ENCODE results near the gene PAQR5. TPM values are rescaled to one million over a fixed set of nuclear protein-coding genes. Genes with fewer than 3 reads are reported as not detected.

PAQR5 gene
- total RNA-seq, 1 experiment from 2014 or later, result 20.3 TPM

DNA sequence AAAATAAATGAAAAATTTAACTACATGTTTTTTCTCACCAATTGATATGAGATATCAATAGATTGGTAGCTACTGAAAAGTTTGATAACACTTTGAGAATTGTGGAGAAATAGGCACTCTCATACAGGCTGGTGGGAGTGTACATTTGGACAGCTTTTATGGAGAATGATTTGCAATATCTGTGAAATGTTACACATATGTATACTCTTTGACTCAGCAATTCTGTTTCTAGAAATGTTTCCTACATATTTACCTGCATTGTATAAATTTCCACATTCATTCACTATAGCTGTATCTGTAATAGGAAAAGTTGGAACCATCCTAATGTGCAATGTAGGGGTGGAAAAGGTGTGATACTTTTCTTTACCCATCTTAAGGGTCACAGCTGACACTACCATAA is 113.6 kb downstream of the PAQR5 start:
- no peak overlapping the region for H3K4me3 Mint-ChIP-seq (ENCODE audit: unreplicated experiment)
- intact Hi-C loops (cut with micrococcal nuclease), result loop anchor here (5.0 kb wide), 2 partner anchors 180 to 535 kb away; no protein-coding TSS in a partner anchor
- H3K36me3 Mint-ChIP-seq (ENCODE audit: insufficient read depth, unreplicated experiment), result peaks cover 6% of the 10 kb centered on the region
- TF ChIP-seq, protein P1, sequence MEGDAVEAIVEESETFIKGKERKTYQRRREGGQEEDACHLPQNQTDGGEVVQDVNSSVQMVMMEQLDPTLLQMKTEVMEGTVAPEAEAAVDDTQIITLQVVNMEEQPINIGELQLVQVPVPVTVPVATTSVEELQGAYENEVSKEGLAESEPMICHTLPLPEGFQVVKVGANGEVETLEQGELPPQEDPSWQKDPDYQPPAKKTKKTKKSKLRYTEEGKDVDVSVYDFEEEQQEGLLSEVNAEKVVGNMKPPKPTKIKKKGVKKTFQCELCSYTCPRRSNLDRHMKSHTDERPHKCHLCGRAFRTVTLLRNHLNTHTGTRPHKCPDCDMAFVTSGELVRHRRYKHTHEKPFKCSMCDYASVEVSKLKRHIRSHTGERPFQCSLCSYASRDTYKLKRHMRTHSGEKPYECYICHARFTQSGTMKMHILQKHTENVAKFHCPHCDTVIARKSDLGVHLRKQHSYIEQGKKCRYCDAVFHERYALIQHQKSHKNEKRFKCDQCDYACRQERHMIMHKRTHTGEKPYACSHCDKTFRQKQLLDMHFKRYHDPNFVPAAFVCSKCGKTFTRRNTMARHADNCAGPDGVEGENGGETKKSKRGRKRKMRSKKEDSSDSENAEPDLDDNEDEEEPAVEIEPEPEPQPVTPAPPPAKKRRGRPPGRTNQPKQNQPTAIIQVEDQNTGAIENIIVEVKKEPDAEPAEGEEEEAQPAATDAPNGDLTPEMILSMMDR (IDR thresholded peaks at IDR 0.05; ENCODE audit: unreplicated experiment), result no peak
- POLR2A ChIA-PET, result interaction anchor here (0.6 to 1.3 kb wide), 5 partner anchors 41 to 251 kb away, joined by 3 to 4 read pairs (median 3); no protein-coding TSS in a partner anchor
- CTCF ChIA-PET, result interaction anchor here (0.6 to 3.7 kb wide), 8 partner anchors 9 to 389 kb away, joined by 3 to 18 read pairs (median 4); no protein-coding TSS in a partner anchor
- H3K9me3 Mint-ChIP-seq (ENCODE audit: unreplicated experiment), result no peaks in the 10 kb centered on the region
- no peaks in the 10 kb centered on the region for H3K27me3 Mint-ChIP-seq (ENCODE audit: insufficient read depth, unreplicated experiment)
- H3K4me1 Mint-ChIP-seq (ENCODE audit: insufficient read depth, unreplicated experiment), result peaks cover under 1% of the 10 kb centered on the region
- DNase-seq (ENCODE audit: unreplicated experiment), result no peak
- BruUV-seq (replicated peaks), result no TSS peak
- H3K27ac Mint-ChIP-seq (ENCODE audit: low read depth, unreplicated experiment), result no peak overlapping the region

DNA sequence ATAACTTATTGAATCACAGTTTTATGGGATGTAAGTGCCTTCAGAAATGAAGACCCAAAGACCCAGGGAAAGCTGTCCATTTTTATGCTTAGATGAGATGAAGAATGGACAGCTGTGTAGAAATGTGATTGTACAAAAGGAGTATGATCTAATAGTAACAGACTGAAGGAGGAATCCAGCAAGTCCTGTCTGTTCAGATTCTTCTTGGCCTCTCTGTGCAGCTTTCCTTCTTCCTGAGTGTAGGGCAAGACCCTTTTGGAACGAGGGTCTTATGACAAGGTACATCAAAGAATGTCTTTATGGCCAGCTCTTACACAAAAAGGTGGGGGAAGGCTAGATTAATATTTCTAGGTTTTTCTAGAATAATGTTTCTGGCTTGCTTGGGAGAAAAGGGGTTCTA is 114.0 kb downstream of the PAQR5 start:
- intact Hi-C loops (cut with micrococcal nuclease), result loop anchor here (5.0 kb wide), 2 partner anchors 180 to 535 kb away; no protein-coding TSS in a partner anchor
- CTCF ChIA-PET, result interaction anchor here (0.6 to 3.7 kb wide), 6 partner anchors 9 to 390 kb away, joined by 3 to 18 read pairs (median 4); no protein-coding TSS in a partner anchor
- no peak overlapping the region for H3K4me3 Mint-ChIP-seq (ENCODE audit: unreplicated experiment)

DNA sequence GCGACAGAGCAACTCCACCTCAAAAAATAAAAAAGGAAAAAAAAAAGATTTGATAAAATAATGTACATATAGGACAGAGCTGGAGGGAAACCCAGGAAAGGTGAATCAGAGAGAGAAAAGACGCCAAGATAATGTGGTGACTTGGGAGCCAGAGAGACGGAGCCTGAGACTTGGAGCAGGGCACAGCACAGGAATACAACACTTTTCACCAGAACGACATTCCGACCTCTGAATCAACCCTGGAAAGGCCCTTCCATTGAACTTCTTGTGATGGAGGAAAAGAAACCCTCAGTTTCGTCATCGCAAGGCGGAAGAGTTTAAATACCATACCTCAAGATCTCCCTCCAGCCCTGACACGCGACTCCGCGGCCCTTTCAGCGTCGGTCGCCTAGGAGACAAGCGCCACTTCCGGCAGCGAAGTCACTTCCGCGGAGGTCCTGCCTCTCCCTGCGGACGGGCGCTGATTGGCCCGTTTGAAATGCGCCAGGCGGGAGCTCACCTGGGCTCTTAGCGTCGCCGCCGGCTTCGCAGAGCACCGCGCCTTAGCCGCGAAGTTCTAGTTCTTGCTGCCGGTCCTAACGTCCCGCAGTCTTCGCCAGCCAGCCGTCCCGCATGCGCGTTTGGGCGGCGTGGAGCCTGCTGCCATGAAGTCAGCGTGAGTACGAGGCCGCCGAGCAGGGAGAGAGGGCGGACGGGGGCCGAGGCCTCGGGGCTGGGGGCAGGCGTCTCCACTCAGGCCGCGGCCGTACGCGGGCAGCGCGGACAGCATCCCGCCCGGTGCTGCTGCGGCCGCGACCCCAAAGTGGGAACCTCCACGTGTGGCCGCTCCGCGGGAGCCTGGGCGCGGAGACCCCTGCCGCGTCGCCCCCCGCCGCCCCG is 115.3 kb downstream of the PAQR5 start, which contains the start of gene KIF23:
KIF23 (plus strand) TSS at position 528 of the 879 bp plus-strand sequence; CDS start at position 645, 117 bp downstream.
- DNase-seq (ENCODE audit: unreplicated experiment), result peak; percentile 95
- no peaks in the 10 kb centered on the region for H3K9me3 Mint-ChIP-seq (ENCODE audit: unreplicated experiment)
- intact Hi-C loops (cut with micrococcal nuclease), result loop anchor here (2.0 to 5.0 kb wide), 3 partner anchors 39 to 537 kb away; partner anchors contain the start of gene RPLP1
- no peaks in the 10 kb centered on the region for H3K27me3 Mint-ChIP-seq (ENCODE audit: insufficient read depth, unreplicated experiment)
- H3K4me1 Mint-ChIP-seq (ENCODE audit: insufficient read depth, unreplicated experiment), result peaks cover 13% of the 10 kb centered on the region
- CTCF ChIA-PET, result interaction anchor here (0.6 to 0.7 kb wide), 3 partner anchors 55 to 978 kb away, joined by 3 to 4 read pairs (median 3); no protein-coding TSS in a partner anchor
- H3K27ac Mint-ChIP-seq (ENCODE audit: low read depth, unreplicated experiment), result peak within 1 kb of the TSS; percentile 88
- peaks cover 6% of the 10 kb centered on the region for H3K36me3 Mint-ChIP-seq (ENCODE audit: insufficient read depth, unreplicated experiment)
- peak within 1 kb of the TSS; percentile 80 for H3K4me3 Mint-ChIP-seq (ENCODE audit: unreplicated experiment)
- TF ChIP-seq, protein P1 (IDR thresholded peaks at IDR 0.05; ENCODE audit: unreplicated experiment), result no peak
- POLR2A ChIA-PET, result interaction anchor here (0.5 to 5.8 kb wide), 19 partner anchors 8 to 1125 kb away, joined by 3 to 132 read pairs (median 3); partner anchors contain the start of genes GLCE, RPLP1 and TLE3
- BruUV-seq (replicated peaks), result no TSS peak

More for the DNA sequence above, 114.0 kb downstream of the PAQR5 start:
- no peak for DNase-seq (ENCODE audit: unreplicated experiment)
- no peaks in the 10 kb centered on the region for H3K9me3 Mint-ChIP-seq (ENCODE audit: unreplicated experiment)
- H3K36me3 Mint-ChIP-seq (ENCODE audit: insufficient read depth, unreplicated experiment), result peaks cover 6% of the 10 kb centered on the region
- H3K27ac Mint-ChIP-seq (ENCODE audit: low read depth, unreplicated experiment), result peak overlapping the region; percentile 88
- no peaks in the 10 kb centered on the region for H3K27me3 Mint-ChIP-seq (ENCODE audit: insufficient read depth, unreplicated experiment)
- POLR2A ChIA-PET, result interaction anchor here (1.2 to 2.4 kb wide), 3 partner anchors 25 to 248 kb away, joined by 3 to 7 read pairs (median 3); no protein-coding TSS in a partner anchor
- BruUV-seq (replicated peaks), result no TSS peak
- H3K4me1 Mint-ChIP-seq (ENCODE audit: insufficient read depth, unreplicated experiment), result peaks cover 4% of the 10 kb centered on the region
- TF ChIP-seq, protein P1 (IDR thresholded peaks at IDR 0.05; ENCODE audit: unreplicated experiment), result no peak
